Measurements from ENCODE around the gene OPRD1.

- TF ChIP-seq, protein P1, sequence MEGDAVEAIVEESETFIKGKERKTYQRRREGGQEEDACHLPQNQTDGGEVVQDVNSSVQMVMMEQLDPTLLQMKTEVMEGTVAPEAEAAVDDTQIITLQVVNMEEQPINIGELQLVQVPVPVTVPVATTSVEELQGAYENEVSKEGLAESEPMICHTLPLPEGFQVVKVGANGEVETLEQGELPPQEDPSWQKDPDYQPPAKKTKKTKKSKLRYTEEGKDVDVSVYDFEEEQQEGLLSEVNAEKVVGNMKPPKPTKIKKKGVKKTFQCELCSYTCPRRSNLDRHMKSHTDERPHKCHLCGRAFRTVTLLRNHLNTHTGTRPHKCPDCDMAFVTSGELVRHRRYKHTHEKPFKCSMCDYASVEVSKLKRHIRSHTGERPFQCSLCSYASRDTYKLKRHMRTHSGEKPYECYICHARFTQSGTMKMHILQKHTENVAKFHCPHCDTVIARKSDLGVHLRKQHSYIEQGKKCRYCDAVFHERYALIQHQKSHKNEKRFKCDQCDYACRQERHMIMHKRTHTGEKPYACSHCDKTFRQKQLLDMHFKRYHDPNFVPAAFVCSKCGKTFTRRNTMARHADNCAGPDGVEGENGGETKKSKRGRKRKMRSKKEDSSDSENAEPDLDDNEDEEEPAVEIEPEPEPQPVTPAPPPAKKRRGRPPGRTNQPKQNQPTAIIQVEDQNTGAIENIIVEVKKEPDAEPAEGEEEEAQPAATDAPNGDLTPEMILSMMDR (IDR thresholded peaks at IDR 0.05), result no peak
- no peak for TF ChIP-seq POLR2A (IDR thresholded peaks at IDR 0.05; ENCODE audit: low read depth)
- no peak for TF ChIP-seq POLR2AphosphoS5 (IDR thresholded peaks at IDR 0.05)
- TF ChIP-seq EP300 (IDR thresholded peaks at IDR 0.05), result no peak
These were observed 58.0 kb downstream of the OPRD1 start for GRCh38 chr1:28869952-28870351.

All from esophagus muscularis mucosa (tissue), 4 donors.